Left forelimb (tissue), 1 donor: ENCODE results near the gene PELO.
A peak's percentile ranks its signal among the peaks of the same experiment; 100 is the strongest.

Experiments
- DNase-seq: peaks from one replicate; pipeline ENCODE4 v3.0.0-alpha.2; 2018; ENCODE audit warnings: low spot score

The PELO gene

DNA sequence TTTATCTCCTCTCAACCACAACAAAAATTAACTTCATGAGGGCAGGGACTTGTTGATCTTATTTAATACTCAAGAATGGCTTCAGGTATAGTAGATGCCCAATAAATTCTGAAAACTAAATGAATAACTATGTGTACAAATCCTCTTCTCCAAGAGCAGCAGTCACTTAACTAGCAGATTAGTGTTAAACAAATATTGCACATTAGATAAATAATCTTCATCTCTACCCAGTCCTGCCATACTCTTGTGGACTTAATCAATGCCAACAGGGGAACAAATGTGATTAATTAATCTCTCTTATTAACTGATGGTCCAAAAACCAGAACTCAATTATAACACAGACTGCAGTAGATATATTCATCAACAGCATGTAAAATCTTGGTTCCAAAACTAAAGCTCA, 15.0 kb upstream of the PELO start:
- DNase-seq: no peak

DNA sequence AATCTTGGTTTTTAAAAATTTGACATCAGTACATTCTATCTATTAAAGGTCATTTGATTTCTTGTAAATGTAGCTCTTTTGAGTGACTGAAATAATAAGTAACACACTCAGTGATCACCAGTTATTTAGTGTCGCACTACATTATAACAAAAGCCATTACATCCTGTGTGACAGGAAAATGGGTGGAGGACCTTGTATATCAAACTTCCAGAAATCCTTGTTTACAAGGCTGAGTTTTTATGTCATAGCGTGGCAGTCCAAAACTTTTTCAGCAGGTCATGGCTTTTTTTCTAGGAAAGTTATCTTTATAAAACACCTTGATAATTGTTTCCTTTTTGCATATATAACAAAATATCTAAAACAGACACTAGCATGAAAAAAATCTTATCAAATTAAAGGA, 14.4 kb upstream of the PELO start:
- DNase-seq: no peak

DNA sequence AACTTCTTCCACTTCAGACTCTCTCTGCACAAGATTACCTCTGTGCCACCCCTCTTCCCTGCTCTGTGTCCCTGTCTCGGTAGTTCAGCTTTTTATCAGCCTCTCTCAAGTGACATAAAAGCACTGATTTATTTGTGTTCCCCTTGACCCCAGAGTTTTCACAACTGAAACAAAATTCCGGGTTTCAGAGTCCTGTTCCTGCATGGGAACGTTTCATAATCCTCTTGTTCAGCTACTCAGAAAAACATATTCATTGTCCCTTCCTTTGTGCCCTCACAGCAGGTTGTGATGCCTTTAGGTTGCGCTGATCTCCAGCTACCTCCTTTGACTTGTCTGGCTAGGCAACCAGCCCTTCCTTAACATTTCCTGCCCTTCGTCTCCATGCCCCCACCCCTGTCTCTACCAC, 13.7 kb upstream of the PELO start:
- no peak for DNase-seq

DNA sequence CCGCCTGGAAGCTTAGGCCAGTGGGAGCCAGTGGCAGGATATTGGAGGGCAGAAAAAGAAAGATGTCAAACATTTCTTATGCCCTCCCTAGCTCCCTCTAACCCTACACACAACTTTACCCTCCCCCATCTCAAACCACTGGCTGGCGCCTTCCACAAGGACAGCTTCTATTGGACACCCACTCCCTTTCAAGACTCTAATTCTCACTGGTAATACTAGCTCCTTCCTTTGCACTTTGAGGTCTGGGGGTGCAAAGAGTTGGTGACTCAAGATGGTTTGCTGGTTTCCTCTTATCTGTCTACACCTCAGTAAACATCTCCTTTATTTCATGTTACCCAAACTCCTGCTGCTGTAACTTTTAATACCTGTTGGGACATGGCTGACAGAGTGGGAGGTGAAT, 11.6 kb upstream of the PELO start:
- no peak for DNase-seq

DNA sequence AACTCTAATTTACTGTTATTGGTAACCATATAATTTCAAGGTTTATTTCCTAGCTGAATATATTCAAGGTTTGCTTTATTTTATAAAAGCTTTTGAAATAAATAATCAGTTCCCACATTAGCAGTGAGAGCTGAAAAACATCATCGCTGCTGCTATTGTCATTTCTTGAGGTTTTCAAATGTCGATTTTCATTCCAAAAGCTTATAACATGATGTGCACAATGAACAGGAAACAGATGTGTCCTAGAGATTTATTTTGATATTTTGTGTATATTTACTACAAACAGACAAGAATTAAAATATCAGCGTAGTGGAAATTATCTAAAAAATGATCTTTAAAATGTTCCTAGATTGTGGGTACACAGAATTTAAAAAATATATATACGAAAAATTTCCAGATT, 10.5 kb upstream of the PELO start:
- no peak for DNase-seq

DNA sequence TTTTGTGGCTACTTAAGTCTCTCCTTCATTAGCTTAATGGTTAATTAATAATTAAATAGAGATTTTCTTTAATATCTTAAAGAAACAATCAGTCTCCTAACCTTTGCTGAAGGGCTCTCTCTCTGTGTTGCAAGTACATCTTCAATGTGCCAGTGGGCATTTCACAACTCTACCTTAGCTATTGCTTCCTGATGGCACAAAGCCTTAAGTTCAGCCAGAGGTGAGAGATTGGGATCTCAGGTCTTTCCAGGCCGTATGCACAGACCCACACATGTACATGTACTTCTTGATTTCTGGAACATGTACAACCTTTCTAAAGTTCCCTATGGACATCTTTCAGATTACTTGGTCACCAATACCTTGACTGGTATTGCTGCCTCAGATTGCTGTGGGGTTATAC, 8.9 kb upstream of the PELO start:
- no peak for DNase-seq

DNA sequence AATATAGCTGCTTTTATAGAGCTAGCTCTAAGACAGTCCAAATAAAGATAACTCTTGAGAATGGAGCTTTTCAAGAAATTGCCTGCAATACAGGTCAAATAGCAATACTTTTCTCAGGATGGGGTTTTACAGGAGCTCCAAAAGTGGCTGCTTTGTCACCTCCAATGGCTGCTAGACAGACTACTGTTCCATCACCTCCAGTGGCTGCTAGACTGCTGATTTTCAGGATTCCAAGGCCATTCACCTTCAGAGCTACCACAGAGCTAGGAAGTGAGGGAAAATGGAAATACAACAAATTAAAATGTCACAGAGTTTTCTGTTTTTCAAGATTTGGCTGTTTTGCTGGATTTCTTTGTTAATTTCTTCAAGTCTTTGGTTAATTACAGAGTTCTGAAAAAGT, 8.5 kb upstream of the PELO start:
- DNase-seq: no peak

DNA sequence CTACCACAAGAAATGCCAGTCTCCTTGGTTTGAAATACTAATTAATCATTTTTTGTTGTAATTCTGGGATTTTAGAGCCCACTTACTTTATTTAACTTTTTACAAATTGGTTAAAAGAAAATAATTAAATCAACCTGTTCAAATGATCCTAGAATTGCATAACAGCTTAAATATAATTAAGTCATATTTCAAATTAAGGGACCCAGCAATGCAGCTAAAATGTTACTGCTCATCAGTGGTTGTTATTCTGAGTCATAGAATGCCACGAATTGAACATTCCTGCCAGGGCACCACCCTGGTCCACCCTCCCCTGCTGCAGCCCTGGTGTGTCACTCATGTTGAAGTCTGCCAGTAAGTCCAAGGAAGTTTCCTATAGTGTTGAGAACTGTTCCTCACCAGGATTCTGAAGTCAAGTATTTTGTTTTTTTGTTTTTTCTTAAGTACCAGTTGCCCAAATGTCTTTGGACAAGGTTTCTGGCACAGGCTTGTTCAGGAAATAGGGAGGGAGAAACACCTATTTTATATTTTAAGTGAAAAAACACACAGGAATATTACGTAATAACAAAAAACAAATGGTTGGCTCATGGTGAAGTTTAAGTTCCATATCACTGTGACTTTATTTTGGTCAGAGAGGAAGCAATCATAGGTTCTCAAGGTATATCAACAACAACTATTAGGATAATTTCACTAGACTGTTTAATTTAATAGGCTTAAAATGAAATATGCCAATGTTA, 4.3 kb upstream of the PELO start:
- no peak for DNase-seq

DNA sequence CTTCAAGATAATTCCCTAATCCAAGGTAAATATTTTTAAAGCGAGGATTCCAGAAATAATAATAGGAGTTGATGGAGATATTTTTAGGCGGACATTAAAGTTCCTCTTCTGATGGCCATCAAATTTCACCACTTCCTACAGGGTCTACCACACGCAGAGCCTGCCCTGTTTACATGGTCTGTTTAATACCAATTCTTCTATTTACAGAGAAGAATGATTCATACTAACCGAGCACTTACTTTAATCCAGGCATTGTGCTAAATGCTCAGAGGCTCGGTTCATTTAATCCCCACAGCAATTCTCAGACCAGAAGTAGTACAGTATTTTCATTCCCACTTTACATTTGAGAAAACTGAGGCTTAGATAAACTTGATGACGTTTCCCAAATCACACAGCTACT, 3.0 kb upstream of the PELO start:
- no peak for DNase-seq

DNA sequence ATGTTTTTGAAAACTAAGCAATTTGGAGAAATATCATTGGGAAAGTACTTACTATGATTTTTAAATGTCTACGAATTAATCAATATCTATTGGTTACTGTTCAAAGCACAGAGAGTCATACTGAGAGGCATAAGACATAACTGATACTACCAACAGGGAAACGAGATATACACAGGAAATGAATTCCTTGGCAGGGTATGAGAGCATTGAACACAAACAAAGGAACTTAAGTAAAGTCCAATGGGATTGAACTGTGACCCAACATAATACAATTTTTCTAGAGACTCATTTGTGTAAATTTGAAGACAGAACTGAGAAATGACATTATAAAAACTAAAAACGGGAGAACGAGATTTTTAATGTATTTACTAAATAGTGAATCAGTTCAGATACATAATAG, 1.3 kb upstream of the PELO start:
- no peak for DNase-seq

DNA sequence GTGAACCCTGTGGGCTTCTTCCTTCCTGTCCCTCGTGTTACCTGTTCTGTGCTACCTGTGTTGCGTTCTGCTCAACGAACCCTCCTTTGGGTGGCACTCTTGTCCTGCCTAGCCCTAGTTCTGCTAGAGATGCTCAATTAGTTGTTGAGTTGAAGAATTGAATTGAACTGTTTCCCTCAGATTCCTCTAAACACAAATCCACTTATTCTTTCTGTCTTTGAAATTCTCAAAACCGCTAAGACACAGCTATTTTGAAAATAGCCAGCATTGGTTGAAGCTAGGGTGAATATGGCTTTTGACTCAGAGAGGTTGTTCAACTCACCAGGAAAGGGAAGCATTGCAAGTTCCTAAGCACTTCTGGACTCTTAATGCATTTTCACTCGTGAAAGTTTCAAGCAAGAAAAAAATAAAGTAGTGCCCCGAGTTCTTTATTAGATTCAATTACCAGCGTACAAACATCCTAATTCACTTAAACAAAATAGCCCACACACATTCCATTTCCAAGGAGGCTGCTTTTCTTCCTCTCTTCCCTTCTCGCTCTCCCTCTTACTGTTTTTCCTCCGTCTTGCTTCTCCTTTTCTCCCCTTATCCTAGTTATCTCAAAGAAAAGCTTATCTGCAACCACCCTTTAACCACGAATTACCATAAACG, 642 bp upstream of the PELO start:
- no peak for DNase-seq

DNA sequence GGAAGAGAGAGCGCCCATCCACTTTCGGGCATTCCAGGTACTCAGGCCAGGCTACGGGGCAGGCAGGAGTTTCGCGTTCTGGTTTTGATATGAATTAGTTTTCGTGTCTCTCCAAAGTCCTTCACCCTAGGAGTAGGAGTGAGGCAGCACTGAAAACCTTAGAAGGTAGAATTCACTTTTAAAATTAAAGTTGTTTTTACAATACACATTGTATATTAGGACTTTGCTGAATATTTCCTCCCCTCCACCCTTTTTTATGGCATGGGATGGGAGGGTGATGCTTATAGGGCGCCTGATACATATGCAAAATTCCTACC, 747 bp downstream of the PELO start:
- no peak for DNase-seq

DNA sequence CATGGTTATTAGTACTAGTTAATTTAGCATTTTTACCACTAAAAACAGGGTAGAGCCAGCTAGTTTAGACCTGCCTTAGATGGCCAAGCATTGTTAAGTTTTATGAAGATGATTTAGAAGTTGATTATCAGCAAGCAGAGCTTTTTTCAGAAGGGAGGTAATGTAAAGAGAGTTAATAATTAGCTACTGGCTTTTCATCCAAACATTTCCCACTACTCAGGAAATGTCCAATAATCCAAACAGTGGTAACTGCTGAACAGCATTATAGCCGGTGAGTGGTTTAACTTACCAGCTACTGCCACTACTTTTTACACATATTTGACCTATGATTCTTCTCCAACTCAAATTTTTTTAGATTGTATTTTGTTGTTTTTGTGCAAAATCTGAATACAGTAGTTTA, 1.7 kb downstream of the PELO start:
- DNase-seq: no peak

DNA sequence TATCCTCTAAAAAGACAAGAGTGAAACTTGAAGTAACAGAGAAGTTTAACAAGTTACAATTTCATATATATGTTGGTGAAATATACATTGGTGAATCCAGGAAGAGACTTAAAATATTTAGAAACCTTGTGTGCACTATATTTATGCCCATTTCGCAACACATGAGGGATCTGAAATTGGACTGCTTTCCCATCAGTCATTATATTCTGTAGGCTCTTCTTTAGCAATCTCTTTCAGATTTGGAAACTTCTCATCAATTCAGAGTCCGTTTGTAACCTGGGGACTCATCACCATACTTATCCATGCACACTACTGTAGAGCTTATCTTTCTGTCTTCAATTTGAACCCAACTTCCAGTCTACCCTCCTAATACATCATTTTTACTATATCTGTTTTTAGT, 2.1 kb downstream of the PELO start:
- no peak for DNase-seq

DNA sequence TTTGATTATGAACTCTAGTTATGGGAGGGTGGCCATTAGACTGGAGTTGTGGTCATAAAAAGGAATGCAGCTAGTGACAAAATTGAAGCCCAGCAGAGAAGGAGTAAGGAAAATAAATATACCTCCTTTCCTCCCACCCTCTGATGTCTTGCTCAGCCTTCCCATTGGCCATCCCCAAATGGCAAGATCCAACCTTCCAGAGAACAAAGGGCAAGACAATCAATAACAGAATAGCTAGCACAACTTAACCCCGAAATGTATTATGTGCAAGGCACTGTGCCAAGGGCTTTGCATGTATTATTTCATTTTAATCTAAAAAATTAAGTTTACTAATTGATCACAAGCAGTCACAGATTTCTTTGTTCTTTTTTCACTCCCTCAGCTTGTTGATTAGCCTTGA, 3.6 kb downstream of the PELO start:
- no peak for DNase-seq

DNA sequence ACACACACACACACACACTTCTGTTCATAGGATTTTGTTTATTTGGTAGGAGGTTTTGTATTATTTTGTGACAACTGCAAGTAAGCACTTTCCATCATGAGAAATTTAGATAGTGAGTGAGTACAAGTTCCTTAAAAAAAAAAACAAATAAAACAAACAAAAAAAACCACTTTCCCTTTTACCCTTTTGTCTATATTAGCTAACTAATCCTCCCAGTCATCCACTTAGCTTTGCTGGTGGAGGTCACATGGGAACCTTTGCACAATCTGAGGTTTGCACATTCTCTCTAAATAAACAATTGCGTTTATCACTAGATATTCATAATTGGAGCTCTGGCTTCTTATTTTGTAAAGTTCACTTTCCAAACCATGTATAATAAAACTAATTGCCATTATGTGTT, 6.8 kb downstream of the PELO start:
- DNase-seq: no peak

DNA sequence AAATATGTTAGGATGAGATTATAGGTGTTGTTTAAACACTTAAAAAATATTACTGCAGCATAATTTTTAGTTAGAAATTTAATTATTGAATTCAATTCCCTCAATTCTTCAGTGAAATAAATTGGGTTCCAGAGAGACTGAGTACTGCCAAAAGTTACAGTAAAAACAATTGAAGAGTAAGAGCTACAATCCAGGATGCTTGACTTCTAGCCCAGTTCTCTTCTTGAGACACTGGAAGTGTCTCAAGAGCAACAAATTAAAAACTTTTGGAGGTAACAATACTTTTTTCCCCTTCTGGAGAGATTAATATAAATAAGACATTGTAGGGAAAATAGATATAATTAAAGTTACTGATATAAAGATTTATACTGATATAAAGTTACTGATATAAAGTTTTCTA, 8.3 kb downstream of the PELO start:
- no peak for DNase-seq

DNA sequence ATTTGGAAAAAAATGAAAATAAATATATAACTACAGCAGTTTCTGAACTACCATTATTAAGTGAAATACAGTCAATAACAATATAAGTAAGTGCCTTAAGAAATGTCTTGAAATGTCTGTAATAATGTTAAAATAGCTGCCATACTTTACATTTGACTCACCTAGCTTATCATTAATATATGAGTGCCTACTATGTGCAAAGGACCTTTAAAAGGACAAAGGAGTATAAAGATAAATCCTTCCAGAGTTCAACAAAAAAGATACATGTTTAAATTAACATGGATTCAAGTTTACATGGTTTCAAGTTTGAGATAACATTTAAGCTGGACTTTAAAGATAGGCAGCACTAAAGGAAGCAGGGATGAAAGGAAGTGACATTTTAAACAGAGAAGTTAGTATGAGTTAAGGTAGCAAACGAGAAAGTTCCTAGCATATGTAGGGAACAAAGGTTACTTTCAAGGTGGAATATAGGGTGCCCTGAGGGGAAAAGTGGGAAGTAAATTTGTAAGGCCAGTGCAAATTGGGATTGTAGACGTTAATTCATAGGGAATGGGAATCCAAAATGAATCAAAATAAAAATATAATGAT, 8.9 kb downstream of the PELO start:
- DNase-seq: no peak

DNA sequence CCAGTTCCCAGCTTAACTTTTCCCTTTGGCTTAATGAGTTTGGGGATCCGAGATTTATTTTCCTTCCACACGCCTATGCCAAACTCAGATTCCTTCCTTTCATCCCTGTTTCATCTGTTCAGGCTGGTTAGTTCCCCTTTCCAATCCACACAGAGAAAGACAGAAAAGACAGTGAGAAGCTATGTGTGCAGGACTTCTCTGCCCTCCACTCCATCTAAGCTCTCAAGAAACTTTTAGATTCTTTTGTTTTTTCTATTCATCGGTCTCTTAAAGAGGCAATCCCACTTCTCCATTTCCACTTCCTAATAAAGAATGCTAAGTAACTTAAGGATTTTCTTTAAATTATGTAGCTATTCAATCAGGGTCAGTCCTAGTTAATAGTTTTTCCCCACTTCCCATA, 11.2 kb downstream of the PELO start:
- no peak for DNase-seq

DNA sequence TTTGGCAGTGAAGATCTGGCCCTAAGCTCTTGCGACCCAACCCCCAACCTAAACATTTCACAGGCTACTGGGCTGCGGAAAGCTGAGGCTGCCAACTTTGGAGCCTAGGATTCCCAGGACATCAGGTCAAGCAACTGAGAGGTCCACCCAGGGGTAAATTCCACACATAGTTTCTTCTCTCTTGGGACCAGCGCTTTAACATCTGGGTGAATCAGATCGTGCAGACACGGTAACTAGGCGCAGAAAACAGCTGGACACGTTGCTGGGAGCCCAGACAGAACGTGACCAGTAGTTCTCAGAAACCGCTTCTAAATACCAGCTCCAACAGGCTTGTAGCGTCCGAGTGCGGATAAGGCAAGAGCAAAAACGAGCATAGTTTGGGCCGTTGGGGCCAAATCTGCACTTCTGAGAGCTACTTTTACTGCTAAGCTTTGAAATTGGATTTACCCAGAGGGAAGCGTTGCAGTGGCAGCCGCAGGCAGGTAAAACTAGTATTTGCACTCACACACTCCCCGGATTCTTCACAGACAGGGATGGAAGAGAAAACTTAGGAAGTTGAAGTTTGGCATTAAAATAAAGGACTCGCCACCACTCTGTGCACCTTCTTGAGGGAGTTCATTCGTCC, 11.8 kb downstream of the PELO start:
- DNase-seq: peak; percentile 75

DNA sequence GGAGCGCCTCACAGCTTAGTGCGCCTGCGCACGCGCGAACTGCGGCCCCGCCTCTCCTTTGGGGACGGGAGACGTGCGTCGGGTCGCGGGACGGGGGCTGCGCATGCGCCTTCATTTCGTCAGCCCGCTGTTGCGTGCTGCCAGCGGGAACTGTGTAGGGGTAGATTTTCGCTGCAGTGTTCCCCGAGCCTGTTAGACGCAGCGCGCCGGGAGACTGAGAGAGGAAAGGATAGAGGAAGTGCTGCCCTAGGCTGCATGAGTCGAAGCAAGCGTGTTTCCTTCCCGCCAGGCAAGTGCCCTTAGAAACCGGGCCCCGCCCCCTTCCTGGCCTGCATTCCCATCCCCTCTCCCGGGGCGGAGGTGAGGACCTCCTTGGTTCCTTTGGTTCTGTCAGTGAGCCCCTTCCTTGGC, 12.3 kb downstream of the PELO start:
- peak; percentile 93 for DNase-seq

DNA sequence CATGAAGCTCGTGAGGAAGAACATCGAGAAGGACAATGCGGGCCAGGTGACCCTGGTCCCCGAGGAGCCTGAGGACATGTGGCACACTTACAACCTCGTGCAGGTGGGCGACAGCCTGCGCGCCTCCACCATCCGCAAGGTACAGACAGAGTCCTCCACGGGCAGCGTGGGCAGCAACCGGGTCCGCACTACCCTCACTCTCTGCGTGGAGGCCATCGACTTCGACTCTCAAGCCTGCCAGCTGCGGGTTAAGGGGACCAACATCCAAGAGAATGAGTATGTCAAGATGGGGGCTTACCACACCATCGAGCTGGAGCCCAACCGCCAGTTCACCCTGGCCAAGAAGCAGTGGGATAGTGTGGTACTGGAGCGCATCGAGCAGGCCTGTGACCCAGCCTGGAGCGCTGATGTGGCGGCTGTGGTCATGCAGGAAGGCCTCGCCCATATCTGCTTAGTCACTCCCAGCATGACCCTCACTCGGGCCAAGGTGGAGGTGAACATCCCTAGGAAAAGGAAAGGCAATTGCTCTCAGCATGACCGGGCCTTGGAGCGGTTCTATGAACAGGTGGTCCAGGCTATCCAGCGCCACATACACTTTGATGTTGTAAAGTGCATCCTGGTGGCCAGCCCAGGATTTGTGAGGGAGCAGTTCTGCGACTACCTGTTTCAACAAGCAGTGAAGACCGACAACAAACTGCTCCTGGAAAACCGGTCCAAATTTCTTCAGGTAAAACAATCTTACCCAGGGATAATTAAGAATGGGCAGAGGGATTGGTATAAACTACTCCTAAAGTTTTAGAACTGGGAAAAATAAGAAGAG, 12.9 kb downstream of the PELO start:
- peak; percentile 71 for DNase-seq

DNA sequence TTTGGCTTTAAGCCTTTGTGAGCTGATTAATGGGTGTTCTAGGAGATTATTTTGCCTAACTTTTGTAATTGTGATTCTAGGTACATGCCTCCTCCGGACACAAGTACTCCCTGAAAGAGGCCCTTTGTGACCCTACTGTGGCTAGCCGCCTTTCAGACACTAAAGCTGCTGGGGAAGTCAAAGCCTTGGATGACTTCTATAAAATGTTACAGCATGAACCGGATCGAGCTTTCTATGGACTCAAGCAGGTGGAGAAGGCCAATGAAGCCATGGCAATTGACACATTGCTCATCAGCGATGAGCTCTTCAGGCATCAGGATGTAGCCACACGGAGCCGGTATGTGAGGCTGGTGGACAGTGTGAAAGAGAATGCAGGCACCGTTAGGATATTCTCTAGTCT, 13.6 kb downstream of the PELO start:
- DNase-seq: no peak
